Sigmoid colon (tissue), 7 donors: Measurements from ENCODE around the gene TBCD. TPM values are rescaled to one million over a fixed set of nuclear protein-coding genes. Genes with fewer than 3 reads are reported as not detected.
A peak's percentile ranks its signal among the peaks of the same experiment; 100 is the strongest.
"Not testable (repeated sequence)": the region's sequence is repeated elsewhere in the genome, so short reads cannot be mapped to it uniquely, and the experiment has no call there.

Source experiments
- DNase-seq: peaks from one replicate; pipeline ENCODE4 v3.0.0-alpha.2; 2019
- H3K27ac ChIP-seq, 4 donors: fragments of 200-600 bp; sonication (generic); one replicate each; pipeline ENCODE4 v1.5.1; 2016 to 2019; ENCODE audit warnings: mild to moderate bottlenecking in 1 of 4
- H3K27me3 ChIP-seq, 3 donors: fragments of 200-600 bp; sonication (generic); one replicate each; pipeline ENCODE4 v1.5.1; 2019; ENCODE audit warnings: mild to moderate bottlenecking in 1 of 3
- H3K36me3 ChIP-seq, 4 donors: fragments of 200-600 bp; sonication (generic); one replicate each; pipeline ENCODE4 v1.5.1; 2016 to 2019
- H3K4me1 ChIP-seq, 4 donors: fragments of 200-600 bp; sonication (generic); one replicate each; pipeline ENCODE4 v1.5.1; 2017 to 2019
- H3K4me3 ChIP-seq, 4 donors: fragments of 200-600 bp; sonication (generic); one replicate each; pipeline ENCODE4 v1.5.1; 2017 to 2019; ENCODE audit warnings: mild to moderate bottlenecking in 2 of 4, moderate library complexity in 1 of 4
- H3K9me3 ChIP-seq, 4 donors: fragments of 200-600 bp in 3 of 4; sonication (generic) in 3 of 4; one replicate each; pipeline versions ENCODE4 v1.5.1 to v1.6.1; 2013 to 2019
- EP300 ChIP-seq, 4 donors: sonication (generic); formaldehyde crosslinking; IDR thresholded peaks; one replicate each; pipeline ENCODE4 v1.6.1; 2017; ENCODE audit warnings: antibody characterized with exemption in 4 of 4
- POLR2A ChIP-seq, 2 donors: fragments of 450-650 bp; IDR thresholded peaks; one replicate each; pipeline ENCODE4 v1.6.1; 2016; ENCODE audit warnings: antibody characterized with exemption in 2 of 2, mild to moderate bottlenecking in 2 of 2, moderate library complexity in 2 of 2
- POLR2AphosphoS5 ChIP-seq, 4 donors: sonication (generic); formaldehyde crosslinking; IDR thresholded peaks; one replicate each; pipeline ENCODE4 v1.6.1; 2017; ENCODE audit warnings: antibody characterized with exemption in 4 of 4
- WGBS, 2 donors: extraction: QIAGEN DNeasy Blood & Tissue Kit; methylation state at CpG; one replicate each; pipeline ENCODE4 v1.1.7; 2013; 5-methylcytosine and 5-hydroxymethylcytosine counted together
- intact Hi-C: fragments of 100-400 bp; cut with DNase I; formaldehyde crosslinking; loops from one replicate; pipeline ENCODE4 v1.15.1; 2023
- polyA plus RNA-seq, 3 donors: library from polyadenylated mRNA; stranded (reverse); fragments of 200-250 nt; gene quantifications; one replicate each; pipeline ENCODE4 v1.2.3, GENCODE V29; 2013
- total RNA-seq, 4 donors: library from RNA; depleted of rRNA; stranded (reverse); fragments of >200 nt; gene quantifications; one replicate each; pipeline ENCODE4 v1.1.0, GENCODE V29; 2016
- TF ChIP-seq, protein P1 (sequence below), 4 experiments: fragments of 450-650 bp in 3 of 4; fragments of 200-600 bp in 1 of 4; IDR thresholded peaks; one replicate each; pipeline ENCODE4 v1.5.1; 2016 to 2019; ENCODE audit warnings: antibody characterized with exemption in 4 of 4, mild to moderate bottlenecking in 3 of 4, moderate library complexity in 2 of 4
- donor health status: healthy with polysubstance abuse.
- donor health status: Bipolar disorder and iron deficiency.
- donor health status: healthy.

Gene TBCD
- total and polyA plus RNA-seq, 7 donors: 11.1 to 77.4 (median 34.2) TPM

DNA sequence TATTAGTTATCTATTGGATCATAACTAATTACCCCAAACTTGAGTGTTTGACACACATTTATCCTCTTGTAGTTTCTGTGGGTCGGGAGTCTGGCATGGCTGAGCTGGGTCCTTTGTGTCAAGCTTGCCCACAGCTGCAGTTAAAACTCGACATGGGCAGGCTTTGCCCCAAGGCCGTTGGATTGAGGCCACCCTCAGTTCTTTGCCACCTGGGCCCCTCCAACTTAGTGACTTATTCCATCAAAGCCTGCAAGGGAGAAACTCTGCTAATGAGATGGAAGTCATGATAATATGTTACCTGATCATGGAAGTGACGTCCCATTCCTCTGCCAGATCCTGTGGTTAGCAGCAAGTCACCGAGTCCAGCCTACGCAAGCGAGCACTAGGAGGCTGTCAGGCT, 17.2 kb downstream of the TBCD start:
- 95 to 96% methylated on average over 7 of the region's 7 CpGs for WGBS, 2 donors
- no peaks in the 10 kb centered on the region for H3K27me3 ChIP-seq
- no peaks in the 10 kb centered on the region for H3K9me3 ChIP-seq
- intact Hi-C loops: loop anchor here (2.0 kb wide), 1 partner anchor 418 kb away; no protein-coding TSS in a partner anchor
- DNase-seq: no peak
- H3K36me3 ChIP-seq: peaks cover 5 to 69% (median 17%) of the 10 kb centered on the region in 4 donors
- H3K4me3 ChIP-seq: no peak overlapping the region
- H3K4me1 ChIP-seq: peaks cover 0 to 7% (median 0%) of the 10 kb centered on the region in 4 donors
- H3K27ac ChIP-seq: no peak overlapping the region
- TF ChIP-seq, protein P1, sequence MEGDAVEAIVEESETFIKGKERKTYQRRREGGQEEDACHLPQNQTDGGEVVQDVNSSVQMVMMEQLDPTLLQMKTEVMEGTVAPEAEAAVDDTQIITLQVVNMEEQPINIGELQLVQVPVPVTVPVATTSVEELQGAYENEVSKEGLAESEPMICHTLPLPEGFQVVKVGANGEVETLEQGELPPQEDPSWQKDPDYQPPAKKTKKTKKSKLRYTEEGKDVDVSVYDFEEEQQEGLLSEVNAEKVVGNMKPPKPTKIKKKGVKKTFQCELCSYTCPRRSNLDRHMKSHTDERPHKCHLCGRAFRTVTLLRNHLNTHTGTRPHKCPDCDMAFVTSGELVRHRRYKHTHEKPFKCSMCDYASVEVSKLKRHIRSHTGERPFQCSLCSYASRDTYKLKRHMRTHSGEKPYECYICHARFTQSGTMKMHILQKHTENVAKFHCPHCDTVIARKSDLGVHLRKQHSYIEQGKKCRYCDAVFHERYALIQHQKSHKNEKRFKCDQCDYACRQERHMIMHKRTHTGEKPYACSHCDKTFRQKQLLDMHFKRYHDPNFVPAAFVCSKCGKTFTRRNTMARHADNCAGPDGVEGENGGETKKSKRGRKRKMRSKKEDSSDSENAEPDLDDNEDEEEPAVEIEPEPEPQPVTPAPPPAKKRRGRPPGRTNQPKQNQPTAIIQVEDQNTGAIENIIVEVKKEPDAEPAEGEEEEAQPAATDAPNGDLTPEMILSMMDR (IDR thresholded peaks at IDR 0.05): no peak
- TF ChIP-seq POLR2AphosphoS5 (IDR thresholded peaks at IDR 0.05) (no peak), POLR2A (IDR thresholded peaks at IDR 0.05) (no peak), EP300 (IDR thresholded peaks at IDR 0.05) (no peak)

DNA sequence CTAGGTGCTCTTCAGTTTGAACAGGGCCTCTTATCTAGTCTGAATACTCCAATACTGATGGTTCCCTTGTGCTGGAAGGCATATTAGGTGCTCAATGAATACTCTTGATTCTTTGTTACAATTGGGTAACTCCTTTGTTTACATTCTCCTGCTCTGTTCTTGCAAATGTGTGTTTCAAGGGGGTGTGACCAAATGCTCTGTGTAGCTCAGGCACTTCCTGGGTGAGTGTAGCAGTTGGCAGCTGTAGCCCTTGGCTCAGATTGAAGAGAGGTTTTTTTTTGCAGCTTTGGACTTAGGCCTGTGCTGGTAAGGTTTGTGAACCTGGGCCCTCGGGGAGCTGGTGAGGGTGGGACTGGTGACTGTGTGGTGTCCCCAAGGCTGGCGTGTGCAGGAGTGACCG, 20.2 kb downstream of the TBCD start:
- no peak overlapping the region for H3K4me3 ChIP-seq
- H3K27me3 ChIP-seq: no peaks in the 10 kb centered on the region
- H3K36me3 ChIP-seq: peaks cover 5 to 62% (median 14%) of the 10 kb centered on the region in 4 donors
- 20 to 67% methylated on average over 3 of the region's 3 CpGs for WGBS, 2 donors
- TF ChIP-seq, protein P1 (IDR thresholded peaks at IDR 0.05): no peak
- TF ChIP-seq POLR2AphosphoS5 (IDR thresholded peaks at IDR 0.05) (no peak), POLR2A (IDR thresholded peaks at IDR 0.05) (no peak), EP300 (IDR thresholded peaks at IDR 0.05) (no peak)
- peaks cover 0 to 7% (median 2%) of the 10 kb centered on the region in 4 donors for H3K4me1 ChIP-seq
- no peak overlapping the region for H3K27ac ChIP-seq
- intact Hi-C loops: no loop called here
- DNase-seq: no peak
- no peaks in the 10 kb centered on the region for H3K9me3 ChIP-seq

DNA sequence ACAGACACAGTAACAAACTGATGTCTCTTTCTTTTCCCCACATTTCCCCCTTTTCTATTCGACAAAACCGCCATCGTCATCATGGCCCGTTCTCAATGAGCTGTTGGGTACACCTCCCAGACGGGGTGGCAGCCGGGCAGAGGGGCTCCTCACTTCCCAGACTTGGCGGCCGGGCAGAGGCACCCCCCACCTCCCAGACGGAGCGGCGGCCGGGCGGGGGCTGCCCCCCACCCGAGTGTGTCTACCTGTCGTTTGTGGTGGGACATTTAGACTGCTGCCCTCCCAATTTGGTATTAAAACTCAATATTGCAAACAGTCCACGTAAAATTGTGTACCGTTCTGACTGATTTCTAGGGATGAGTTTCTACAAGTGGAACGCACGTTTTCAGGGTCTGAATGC, 22.6 kb downstream of the TBCD start:
- intact Hi-C loops: loop anchor here (2.0 kb wide), 1 partner anchor 106 kb away; no protein-coding TSS in a partner anchor
- DNase-seq, H3K4me1 ChIP-seq, H3K4me3 ChIP-seq, H3K9me3 ChIP-seq, H3K27me3 ChIP-seq, H3K27ac ChIP-seq: not testable (repeated sequence)
- H3K36me3 ChIP-seq: peaks cover 0 to 38% (median 5%) of the 10 kb centered on the region in 4 donors
- WGBS, 2 donors: 81 to 91% methylated on average over 19 of the region's 19 CpGs

DNA sequence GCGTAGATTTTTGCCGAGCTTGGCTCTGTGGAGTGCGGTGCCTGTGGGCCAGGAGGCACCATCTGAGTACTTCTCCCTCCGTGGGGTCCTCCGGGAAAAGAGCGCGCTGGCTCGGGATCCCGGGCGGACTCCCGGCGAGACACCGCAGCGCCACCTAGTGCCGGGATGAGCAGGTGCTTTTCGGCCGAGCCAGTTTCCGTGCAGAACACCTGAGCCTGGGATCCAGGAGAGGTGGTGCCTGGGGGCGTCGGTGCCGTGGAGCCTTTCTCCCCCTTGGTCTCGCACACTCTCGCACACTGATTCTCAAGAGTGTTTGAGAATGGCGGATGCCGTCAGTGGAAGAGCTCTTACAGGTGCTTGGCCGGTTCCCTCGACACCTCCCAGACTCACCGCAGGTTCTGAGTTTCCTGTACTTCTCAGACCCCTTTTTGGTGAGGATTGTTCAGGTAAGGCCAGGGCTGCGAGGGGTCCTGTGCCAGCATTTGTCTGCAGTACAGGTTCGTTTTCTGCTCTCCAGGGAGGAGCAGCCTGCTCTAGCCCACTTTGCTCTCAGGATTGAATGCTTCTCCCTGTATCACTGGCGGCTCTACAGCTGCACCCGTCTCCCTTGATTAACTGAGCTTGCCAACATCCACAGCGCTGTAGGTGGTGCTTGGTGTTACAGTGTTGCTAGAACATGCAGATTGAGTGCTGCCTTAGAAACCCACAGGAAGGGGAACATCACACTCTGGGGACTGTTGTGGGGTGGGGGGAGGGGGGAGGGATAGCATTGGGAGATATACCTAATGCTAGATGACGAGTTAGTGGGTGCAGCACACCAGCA, 23.3 kb downstream of the TBCD start:
- intact Hi-C loops: loop anchor here (2.0 kb wide), 1 partner anchor 106 kb away; no protein-coding TSS in a partner anchor
- no peaks in the 10 kb centered on the region for H3K27me3 ChIP-seq
- peak overlapping the region in 1 of 4 donors; percentile 9 for H3K4me3 ChIP-seq
- TF ChIP-seq POLR2A (IDR thresholded peaks at IDR 0.05) (no peak), POLR2AphosphoS5 (IDR thresholded peaks at IDR 0.05) (no peak), EP300 (IDR thresholded peaks at IDR 0.05) (no peak)
- TF ChIP-seq, protein P1 (IDR thresholded peaks at IDR 0.05): peak; percentile 61 to 90 (median 80)
- WGBS, 2 donors: 33 to 41% methylated on average over 33 of the region's 34 CpGs
- no peaks in the 10 kb centered on the region for H3K9me3 ChIP-seq
- no peak overlapping the region for H3K27ac ChIP-seq
- peaks cover 0 to 30% (median 1%) of the 10 kb centered on the region in 4 donors for H3K36me3 ChIP-seq
- peak; percentile 81 for DNase-seq
- H3K4me1 ChIP-seq: peaks cover 0 to 7% (median 2%) of the 10 kb centered on the region in 4 donors

DNA sequence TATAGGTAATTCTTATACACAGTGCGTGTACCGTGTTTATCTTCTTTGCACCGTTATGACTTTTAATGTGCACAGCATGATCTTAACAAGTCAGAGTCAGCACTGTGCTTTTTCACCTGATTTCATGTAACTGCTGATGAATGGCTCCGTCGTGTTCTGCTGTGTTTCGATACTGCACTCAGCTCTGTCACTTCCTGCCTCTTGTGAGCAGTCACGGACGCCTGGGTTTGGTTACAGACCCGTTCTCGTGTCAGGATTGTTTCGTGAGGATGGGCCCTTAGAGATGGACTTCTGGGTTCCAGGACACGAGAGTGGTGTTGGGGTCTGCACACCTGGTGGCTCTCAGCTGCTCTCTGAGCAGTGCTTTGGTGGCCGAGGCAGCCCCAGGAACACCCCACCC, 24.6 kb downstream of the TBCD start:
- intact Hi-C loops: loop anchor here (2.0 kb wide), 1 partner anchor 426 kb away; no protein-coding TSS in a partner anchor
- no peaks in the 10 kb centered on the region for H3K9me3 ChIP-seq
- peaks cover 0 to 25% (median 0%) of the 10 kb centered on the region in 4 donors for H3K36me3 ChIP-seq
- no peaks in the 10 kb centered on the region for H3K27me3 ChIP-seq
- no peak for DNase-seq
- peaks cover 0 to 7% (median 2%) of the 10 kb centered on the region in 4 donors for H3K4me1 ChIP-seq
- TF ChIP-seq, protein P1 (IDR thresholded peaks at IDR 0.05): no peak
- TF ChIP-seq POLR2A (IDR thresholded peaks at IDR 0.05) (no peak), EP300 (IDR thresholded peaks at IDR 0.05) (no peak), POLR2AphosphoS5 (IDR thresholded peaks at IDR 0.05) (no peak)
- no peak overlapping the region for H3K27ac ChIP-seq
- no peak overlapping the region for H3K4me3 ChIP-seq
- WGBS, 2 donors: 86 to 93% methylated on average over 13 of the region's 13 CpGs
